ENCODE data around the gene KIAA1328.
A peak's percentile ranks its signal among the peaks of the same experiment; 100 is the strongest.
"Not testable (repeated sequence)": the region's sequence is repeated elsewhere in the genome, so short reads cannot be mapped to it uniquely, and the experiment has no call there.

Gene KIAA1328
- total RNA-seq, result 16.3 reads per million, percentile 42 among the genes with 10 or more reads in this experiment

- DNase-seq, result peak; percentile 84
Observed at GRCh38 chr18:36828630-36829361, at the start of gene KIAA1328, which contains the start of gene TPGS2. TSS of gene KIAA1328 (plus strand) at chr18:36829127. CDS start at chr18:36829139, 12 bp downstream. TSS of gene TPGS2 (minus strand) at chr18:36829002. CDS start at chr18:36828767, 235 bp downstream.

- no peak for DNase-seq
Observed at GRCh38 chr18:36780748-36781147, 48.2 kb upstream of the KIAA1328 start.

DNA sequence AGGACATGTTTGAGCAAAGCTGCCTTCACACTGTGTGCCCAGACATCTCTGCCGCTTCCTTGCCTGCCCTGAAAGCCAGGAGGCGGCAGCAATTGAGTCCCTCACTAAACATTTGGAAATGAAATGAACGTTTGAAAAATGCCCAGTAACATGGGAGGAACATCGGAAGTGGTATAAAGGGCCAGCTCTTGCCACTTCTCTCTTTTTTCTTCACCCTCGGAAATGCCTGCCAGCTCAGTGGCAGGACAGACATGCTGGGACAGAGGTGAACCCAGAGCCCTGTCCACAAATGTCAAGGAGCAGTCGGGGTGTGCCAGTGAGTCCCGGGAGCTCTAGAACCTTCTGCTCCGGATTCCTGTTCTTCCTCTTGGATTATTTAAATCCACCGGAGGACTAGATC, 46.2 kb upstream of the KIAA1328 start:
- DNase-seq, result no peak

GRCh38 chr18:36783792-36784191, 45.1 kb upstream of the KIAA1328 start:
- DNase-seq, result no peak

- DNase-seq, result no peak
Observed at GRCh38 chr18:36786686-36787085, 42.2 kb upstream of the KIAA1328 start.

DNA sequence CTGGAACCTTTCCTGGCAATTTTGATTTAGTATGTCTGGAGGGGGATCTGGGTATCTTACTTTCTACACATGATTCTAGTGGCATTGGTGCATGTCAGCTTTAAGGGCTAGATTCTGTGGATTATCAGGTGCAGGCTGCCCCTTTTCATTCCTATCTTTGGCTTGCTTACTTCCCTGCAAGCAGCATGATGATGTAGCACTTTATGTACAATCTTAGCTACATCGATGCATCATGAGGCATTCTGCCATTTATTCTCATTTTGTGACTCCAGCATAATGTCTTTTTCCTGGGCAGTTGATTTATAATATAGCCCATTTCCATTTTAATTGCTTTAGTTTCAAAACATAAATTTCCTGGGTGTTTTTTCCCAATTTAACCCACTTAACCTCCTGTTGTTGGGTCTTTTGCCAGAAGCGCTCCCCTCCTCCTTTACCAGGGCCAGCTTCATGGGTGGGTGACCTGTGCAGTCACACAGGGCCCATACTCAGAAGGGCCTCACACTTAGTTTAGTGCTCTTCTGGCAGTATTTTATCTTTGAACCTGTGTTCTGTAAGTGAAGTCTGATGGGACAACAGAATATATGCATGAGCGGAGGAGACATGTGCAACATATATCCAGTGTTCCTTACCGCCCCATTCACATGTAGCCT, 36.2 kb upstream of the KIAA1328 start:
- no peak for DNase-seq

DNA sequence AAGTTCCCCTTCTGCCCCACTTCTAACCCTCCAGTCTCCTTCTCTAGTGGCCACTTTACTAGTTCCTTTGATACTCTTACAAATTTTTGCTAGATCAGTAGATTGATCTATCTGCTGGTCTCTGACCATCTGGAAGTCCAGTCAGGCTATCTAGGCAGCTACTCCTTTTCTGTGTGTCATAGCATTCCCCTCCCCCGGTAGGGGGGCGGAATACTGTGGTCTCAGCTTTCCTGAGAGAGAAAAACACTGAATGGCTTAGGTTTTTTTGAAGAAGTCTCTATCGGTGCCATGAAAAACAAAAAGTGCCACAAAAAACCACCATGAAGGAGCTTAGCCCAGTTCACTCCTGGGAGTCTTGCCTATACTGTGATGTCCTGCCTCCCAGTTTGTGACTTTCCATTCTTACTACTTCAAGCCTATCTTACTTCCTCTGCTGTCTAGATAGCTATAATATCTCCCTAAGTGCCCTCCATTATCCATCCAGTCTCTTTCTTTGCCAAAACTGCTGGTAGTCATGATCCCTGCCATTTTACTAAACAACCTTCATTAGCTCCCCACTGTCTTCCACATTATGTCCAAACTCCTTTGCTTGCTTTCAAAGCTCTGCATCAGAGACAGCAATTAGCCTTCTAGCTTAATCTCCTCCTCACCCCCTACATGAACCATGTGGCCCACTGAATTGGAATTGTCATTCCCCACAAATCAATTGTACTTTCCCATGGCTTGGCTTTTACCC, 30.0 kb upstream of the KIAA1328 start:
- DNase-seq, result no peak

- DNase-seq, result no peak
Observed at GRCh38 chr18:36805105-36805504, 23.8 kb upstream of the KIAA1328 start.

DNA sequence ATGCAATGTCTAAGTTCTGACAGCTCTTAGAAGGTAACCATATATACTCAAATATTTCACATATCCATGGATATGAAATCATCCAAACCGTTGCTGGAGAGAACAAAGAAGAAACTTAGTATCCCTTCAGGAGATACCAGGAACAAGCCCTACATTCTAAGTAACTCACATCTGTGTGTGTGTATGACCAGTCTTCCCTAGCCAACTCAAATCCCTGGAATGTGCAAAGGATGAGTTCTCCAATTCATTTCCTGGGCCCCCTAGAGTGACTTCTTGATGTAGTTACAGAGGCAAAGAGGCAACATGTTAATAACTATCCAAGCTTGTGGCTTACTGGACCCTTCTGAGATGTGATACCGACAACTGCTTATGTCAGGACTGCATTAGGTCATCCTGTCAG, 20.2 kb upstream of the KIAA1328 start:
- no peak for DNase-seq

GRCh38 chr18:36809590-36810381, 19.1 kb upstream of the KIAA1328 start:
- DNase-seq, result peak; percentile 21

DNA sequence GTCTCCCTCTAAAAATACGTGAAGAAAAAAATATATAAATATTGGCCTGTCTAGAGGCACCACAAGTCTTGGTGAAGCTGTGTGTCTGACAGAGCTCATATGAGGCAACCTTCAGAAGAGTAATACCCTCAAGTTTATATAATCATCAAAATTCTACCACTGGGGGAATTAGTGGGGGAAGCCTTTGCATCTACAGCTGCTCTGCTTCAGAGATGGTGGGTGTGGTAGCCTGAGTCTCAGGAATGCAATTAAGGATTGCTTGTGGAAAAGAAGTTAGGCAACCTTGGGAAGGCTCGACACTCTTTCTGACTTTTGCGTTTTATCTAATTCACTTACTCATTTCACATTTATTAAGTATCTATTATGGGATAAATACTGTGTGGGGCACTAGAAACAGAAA, 17.5 kb upstream of the KIAA1328 start:
- DNase-seq, result no peak

DNA sequence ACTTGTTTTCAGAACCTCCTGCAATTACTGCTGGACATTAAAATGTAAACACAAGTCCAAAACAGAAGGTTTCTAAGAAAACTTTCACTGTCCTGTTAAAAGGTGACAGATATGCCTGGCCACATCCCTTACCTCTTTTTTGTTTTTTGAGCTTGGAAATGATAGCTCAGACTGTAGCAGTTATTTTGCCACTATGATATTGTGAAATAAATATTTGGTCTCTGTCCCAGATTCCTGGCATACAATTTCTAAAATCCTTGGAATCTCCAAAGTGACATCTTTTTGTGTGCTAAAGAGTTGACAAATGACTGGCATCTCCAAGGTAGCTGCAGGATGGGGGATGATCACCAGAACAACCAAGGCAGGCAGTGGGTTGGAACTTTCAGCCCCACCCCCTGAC, 17.0 kb upstream of the KIAA1328 start:
- DNase-seq, result no peak

DNA sequence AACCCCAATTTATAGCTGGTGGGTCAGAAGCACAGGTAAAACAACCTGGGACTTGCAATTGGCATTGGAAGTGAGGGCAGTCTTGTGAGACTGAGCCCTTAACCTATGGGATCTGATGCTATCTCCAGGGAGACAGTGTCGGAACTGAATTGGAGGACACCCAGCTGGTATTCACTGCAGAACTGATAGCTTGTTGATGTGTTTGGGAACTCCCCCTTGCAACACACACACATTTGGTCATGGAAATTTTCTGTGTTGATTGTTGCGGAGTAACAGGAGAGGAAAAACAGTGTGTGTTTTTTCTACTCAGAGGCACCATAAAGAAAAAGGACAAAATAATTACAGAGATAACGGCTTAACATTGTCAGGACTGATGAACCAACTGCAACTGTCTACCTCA, 16.2 kb upstream of the KIAA1328 start:
- DNase-seq, result no peak

- DNase-seq, result no peak
Observed at GRCh38 chr18:36813101-36813775, 15.7 kb upstream of the KIAA1328 start.

DNA sequence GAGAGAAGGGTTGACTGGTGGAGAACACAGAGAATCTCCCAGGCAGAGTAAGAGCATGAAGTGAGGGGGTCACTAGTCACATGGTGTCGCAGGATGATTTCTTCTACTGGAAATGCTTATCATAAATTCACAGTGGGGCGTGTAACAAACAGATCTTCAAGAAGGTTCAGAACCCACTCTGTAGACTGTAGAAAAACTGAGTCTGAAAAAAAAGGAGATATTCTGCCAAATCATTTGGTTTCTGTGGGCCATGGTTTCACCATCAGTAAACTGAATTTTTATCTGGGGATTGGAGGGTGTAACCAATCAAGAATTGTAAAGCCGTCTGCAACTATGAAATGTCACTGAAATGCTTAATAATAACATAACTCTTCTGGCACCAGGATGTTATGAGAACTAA, 15.1 kb upstream of the KIAA1328 start:
- no peak for DNase-seq

GRCh38 chr18:36814994-36815393, 13.9 kb upstream of the KIAA1328 start:
- DNase-seq, result no peak

GRCh38 chr18:36816096-36816495, 12.8 kb upstream of the KIAA1328 start:
- not testable (repeated sequence) for DNase-seq

DNA sequence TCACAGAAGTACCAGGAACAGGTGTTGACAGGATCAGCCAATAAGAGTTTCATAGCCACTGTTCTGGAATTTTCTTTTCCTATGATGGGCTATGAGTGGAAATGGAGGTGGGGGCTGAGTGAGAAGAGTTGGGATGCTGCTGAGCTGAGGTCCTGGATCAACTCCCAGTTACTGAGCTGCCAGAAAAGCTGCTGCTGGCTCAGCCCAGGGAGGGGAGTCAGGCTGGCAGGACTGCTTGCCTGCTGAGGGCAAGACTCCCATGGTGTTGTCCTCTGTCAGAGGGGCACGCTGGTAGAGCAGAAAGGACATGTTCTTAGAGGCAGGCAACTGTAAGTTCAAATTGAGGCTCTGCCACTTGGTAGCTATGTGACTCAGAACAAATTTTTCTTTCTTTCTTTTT, 11.9 kb upstream of the KIAA1328 start:
- no peak for DNase-seq

GRCh38 chr18:36818652-36819051, 10.3 kb upstream of the KIAA1328 start:
- DNase-seq, result no peak

- DNase-seq, result no peak
Observed at GRCh38 chr18:36819621-36820020, 9.3 kb upstream of the KIAA1328 start.

DNA sequence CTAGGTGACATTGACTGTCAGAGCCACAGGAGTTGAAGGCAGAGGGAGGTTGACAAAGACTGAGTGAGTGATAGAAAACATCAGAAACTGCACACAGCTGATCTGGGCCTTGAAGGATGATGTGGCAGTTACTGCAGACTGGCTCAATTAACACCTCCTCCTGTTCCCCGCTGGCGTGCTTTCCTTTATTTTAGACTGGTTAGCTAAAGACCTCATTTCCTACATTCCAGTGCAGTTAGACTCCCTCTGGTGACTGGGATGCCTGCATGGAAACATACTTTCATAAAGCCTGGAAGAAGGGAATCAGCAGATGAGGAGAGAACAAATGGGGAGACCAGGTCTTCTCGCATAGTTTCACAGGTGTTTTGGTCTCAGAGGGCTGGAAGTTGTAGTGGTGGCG, 7.2 kb upstream of the KIAA1328 start:
- no peak for DNase-seq

GRCh38 chr18:36825526-36825925, 3.4 kb upstream of the KIAA1328 start:
- DNase-seq, result no peak

All from effector CD4-positive, alpha-beta T cell (primary cell).